GM21381 (cell line): ENCODE data around the gene HEPACAM.

Source experiments
- ATAC-seq: cut with Tn5 transposase; IDR thresholded peaks from one replicate; pipeline ENCODE4 v1.9.1; 2021; ENCODE audit warnings: mild to moderate bottlenecking, moderate library complexity; ENCODE audit not compliant: unreplicated experiment

Gene HEPACAM

GRCh38 chr11:124900464-124900863 is 35.4 kb downstream of the HEPACAM start:
- no peak for ATAC-seq

DNA sequence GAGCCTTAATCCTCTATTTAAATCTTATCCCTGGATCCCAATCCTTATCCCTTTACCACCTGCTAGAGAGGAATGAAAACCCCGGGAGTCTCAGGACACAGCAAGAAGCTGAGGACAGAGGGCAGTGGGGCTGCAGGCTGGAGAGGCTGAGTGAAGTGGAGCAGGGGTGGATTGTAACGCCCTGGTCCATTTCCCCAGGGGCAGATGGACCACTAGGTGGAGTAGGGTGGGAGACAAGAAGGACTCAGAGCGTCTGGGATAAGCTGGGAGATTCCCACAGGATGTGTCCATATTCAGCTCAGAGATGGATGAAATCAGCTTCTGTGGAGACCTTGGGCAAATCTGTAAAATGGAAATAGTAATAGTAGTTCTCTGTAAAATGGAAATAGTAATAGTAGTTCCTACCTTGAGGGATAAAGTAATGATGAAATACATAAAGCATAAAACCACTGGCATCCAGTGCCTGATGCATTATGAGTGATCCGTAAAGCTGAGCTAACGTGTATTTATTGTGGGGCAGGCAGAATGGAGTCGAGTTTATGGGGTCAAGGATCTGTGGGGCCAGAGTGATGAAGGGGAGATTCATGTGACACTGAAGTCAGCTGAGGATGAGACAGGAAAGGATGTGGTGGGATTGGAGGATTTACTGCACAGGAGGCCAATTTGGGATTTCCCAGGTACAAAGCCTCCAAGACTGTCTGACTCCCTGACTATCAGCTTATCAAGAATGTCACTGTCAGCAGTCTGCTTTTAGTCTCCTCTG is 36.3 kb downstream of the HEPACAM start:
- no peak for ATAC-seq

- no peak for ATAC-seq
These were observed 37.1 kb downstream of the HEPACAM start for GRCh38 chr11:124898711-124899110.

DNA sequence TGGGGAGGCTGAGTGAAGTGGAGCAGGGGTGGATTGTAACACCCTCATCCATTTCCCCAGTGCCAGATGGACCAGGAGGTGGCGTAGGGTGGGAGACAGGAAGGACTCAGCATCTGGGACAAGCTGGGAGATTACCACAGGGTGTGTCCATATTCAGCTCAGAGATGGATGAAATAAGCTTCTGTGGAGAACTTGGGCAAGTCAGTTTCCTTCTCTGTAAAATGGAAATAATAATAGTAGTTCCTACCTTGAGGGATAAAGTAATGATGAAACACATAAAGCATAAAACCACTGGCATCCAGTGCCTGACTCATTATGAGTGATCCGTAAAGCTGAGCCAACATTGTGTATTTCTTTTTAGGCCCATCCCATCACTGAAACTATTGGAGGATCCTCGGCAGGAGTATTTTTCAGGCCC is 37.6 kb downstream of the HEPACAM start:
- no peak for ATAC-seq

DNA sequence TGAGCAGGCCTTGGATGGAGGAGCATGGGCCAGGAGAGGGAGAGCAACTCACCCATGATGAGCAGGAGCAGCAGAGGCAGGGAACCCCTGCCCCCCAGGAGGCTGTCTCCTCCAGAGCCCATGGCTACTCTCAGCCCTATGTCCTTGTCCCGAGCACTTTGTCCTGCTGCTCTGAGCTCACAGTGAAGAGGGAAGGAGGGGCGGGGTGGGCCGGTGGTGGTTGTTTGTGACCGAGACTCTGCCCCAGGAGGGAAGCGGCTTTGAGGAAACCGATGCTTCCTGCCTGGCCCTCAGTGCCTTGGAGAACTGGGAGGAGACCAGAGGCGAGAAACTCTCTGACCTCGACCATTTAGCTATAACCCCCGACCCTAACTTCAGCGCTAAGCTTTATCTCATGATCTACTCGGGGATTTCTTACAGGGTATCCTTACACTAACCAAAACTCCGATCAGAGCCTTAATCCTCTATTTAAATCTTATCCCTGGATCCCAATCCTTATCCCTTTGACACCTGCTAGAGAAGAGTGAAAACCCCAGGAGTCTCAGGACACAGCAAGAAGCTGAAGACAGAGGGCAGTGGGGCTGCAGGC is 38.1 kb downstream of the HEPACAM start, which contains the start of gene ROBO4:
TSS of gene ROBO4 (minus strand) at position 192 of the 589 bp plus-strand sequence. CDS start at position 122, 70 bp downstream.
- no peak for ATAC-seq

DNA sequence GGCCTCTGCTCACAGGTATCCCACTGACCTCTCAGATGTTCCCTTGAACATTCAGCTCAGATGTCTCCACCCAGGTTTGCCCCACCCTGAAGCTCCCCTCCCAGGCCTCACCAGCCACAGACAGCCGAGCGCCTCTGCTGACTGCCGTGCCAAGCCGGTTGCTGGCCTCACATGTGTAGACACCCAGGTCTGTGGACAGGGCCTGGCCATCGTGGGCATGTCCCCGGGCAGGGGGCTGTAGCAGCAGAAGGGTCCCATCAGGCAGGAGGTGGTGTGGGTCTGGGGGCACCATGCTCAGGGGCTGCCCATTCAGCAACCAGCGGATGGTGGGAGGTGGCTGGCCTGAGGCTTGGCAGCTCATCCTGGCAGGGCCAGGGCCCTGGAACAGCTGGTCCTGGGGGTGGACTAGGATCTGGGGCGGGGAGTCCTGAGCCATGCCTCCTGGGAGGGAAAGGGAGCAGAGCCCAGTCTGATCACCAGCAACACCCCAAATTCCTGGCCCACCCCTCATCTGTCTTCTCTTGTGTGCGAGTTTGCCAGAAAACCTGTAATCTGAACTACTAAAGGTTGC is 38.9 kb downstream of the HEPACAM start:
- ATAC-seq = no peak

- no peak for ATAC-seq
These were observed 39.6 kb downstream of the HEPACAM start for GRCh38 chr11:124896071-124896750.

DNA sequence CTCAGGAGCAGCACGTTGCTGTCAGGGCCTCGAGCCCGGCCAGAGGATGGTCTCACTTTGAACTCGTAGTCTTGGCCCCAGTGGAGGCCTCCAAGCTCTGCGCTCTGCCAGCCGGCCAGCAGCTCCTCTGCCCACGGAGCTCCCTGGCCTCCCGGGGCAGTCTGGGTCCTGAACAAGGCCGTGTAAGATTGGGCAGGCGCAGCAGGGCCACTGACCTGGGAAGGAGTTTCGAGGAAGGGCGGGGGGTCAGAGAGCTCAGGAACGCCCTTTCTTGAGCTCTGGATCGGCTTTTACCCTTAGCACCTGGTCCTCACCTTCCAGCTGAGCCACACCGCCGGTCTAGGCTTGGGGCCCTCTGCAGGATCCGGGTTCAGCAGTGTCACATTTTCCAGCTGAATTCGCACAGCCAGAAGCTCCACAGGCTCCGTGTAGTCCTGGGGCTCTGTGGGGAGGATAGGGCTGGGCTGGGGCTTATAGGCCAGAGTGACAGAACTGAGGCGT is 40.3 kb downstream of the HEPACAM start:
- ATAC-seq = no peak

GRCh38 chr11:124894606-124895430 is 41.0 kb downstream of the HEPACAM start:
- no peak for ATAC-seq

- no peak for ATAC-seq
These were observed 42.0 kb downstream of the HEPACAM start for GRCh38 chr11:124893781-124894401.

- ATAC-seq = no peak
These were observed 42.9 kb downstream of the HEPACAM start for GRCh38 chr11:124892750-124893454.

DNA sequence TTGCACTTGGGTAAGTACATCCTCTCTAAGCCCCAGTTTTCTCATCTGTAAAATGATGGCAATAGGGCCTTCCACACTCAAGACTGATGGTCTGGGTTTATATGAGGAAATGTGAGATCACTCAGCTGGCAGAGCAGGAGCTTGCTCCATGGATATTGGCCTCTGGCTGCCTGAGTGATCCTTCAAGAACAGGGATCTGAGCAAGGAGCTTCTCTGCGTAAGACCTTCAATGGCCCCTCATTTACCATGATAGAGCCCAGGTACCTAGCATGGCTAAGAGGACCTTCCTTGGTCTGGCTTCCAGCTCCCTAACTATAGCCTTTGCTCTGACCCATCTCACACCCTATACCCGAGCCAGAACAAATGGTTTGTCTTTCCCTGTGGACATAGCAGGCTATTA is 43.7 kb downstream of the HEPACAM start:
- ATAC-seq = no peak

DNA sequence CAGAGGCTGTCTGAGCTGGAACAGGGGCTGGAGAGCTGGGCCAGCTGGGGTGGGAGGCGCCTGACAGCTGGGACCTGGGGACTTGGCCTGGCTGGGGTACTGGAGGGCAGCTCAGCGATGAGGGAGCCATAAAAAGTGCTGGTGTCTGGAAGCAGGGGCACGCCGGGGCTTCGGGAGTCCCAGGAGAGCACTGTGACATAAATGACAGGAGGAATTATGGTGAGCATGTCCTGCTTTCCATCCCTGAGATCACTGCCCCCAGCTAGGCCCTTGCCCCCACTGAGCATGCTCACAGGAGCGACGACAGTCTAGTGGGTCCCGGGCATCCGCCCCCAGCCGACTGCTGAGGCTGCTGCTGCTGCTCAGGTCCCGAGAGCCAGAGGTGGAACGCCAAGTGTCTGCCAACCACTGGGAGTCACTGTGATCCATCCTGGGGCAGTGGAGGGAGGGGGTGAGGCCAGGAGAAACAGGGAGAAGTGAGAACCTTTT is 44.4 kb downstream of the HEPACAM start:
- no peak for ATAC-seq

- no peak for ATAC-seq
These were observed 45.0 kb downstream of the HEPACAM start for GRCh38 chr11:124890683-124891372.

DNA sequence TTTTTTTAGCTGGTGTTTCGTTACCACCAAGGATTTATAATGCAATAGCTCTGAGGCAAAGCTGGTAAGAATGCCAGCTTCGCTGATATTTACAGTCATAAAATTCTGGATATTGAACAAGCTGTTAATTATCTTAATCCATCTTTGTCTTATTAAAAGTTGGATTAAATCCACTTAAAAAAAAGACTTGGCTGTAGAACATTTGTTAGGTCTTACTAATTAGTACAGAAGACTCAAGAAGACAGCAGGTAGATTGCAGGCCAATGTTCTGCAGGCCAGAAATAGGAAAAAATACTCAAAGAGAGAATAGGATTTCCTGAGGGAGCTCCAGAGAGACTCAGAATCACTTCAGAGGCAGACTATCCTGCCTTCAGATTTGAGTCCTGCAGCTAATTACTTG is 45.7 kb downstream of the HEPACAM start:
- no peak for ATAC-seq

DNA sequence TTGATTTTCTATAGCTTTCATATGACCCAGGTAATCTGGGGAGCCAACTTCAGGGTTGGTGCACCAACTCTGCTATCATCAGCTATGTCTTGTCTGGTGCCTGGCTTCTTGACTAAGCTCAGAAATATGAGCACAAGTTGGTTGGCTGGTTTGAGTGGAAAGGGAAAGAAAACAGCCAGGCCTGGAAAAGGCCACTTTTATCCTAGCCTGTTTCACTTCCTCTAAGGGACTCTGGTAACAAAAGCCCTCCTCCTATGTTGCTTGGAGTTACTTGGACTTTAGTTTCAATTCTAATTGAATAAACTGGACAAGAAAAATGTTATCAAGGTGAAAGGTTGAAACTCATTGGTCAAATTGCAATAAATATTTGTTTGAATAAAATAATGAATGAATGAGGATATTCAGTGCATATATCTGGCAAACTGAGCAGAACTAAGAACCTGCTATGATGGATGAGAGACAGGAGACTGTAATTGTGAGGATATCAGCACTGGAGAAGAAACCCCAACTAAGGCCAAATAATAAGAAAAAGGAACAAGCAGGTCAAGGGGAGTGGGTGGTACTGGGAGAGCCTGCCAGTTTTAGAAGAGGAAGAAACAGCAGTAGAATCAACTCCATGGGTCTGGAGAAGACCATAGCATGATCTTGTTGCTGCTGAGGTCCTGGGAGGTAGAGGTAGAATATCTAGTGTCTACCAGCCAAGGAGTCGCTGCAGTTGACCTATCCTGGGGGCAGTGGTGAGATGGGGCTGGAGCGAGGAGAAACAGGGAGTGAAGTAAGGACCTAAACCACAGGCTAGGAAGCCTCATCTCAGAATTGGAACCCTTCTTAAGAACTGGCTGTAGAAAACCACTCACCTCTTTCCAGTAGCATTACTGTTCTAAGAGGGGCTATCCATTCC is 46.4 kb downstream of the HEPACAM start:
- no peak for ATAC-seq

GRCh38 chr11:124887667-124888013 is 48.2 kb downstream of the HEPACAM start:
- ATAC-seq = no peak
